ENCODE measurements around the gene TRIM63.

GRCh38 chr1:26067432-26067911 lies at the start of gene TRIM63:
- TF ChIP-seq CTCF (IDR thresholded peaks at IDR 0.05) = no peak
- no peak for TF ChIP-seq POLR2A (IDR thresholded peaks at IDR 0.05)

All from uterus (tissue), 2 donors.